ENCODE results near the gene NEGR1.

GRCh38 chr1:71706029-71706671, 576.2 kb downstream of the NEGR1 start:
- TF ChIP-seq CTCF (IDR thresholded peaks at IDR 0.05; ENCODE audit: poor library complexity, severe bottlenecking) = no peak
- no peak for TF ChIP-seq EZH2 (IDR thresholded peaks at IDR 0.05; ENCODE audit: borderline replicate concordance, insufficient read depth, low read length, poor library complexity, severe bottlenecking)
- no peak for TF ChIP-seq POLR2AphosphoS5 (IDR thresholded peaks at IDR 0.05)
- no peak for TF ChIP-seq EP300 (conservative IDR thresholded peaks at IDR 0.05; ENCODE audit: poor library complexity, severe bottlenecking)
- no peak for TF ChIP-seq TAF1 (IDR thresholded peaks at IDR 0.05; ENCODE audit: low read depth)
- no peak for TF ChIP-seq MXI1 (conservative IDR thresholded peaks at IDR 0.05; ENCODE audit: poor library complexity, severe bottlenecking)
- no peak for TF ChIP-seq SMC3 (conservative IDR thresholded peaks at IDR 0.05; ENCODE audit: poor library complexity)
- TF ChIP-seq RAD21 (conservative IDR thresholded peaks at IDR 0.05) = no peak
- TF ChIP-seq, protein P1, sequence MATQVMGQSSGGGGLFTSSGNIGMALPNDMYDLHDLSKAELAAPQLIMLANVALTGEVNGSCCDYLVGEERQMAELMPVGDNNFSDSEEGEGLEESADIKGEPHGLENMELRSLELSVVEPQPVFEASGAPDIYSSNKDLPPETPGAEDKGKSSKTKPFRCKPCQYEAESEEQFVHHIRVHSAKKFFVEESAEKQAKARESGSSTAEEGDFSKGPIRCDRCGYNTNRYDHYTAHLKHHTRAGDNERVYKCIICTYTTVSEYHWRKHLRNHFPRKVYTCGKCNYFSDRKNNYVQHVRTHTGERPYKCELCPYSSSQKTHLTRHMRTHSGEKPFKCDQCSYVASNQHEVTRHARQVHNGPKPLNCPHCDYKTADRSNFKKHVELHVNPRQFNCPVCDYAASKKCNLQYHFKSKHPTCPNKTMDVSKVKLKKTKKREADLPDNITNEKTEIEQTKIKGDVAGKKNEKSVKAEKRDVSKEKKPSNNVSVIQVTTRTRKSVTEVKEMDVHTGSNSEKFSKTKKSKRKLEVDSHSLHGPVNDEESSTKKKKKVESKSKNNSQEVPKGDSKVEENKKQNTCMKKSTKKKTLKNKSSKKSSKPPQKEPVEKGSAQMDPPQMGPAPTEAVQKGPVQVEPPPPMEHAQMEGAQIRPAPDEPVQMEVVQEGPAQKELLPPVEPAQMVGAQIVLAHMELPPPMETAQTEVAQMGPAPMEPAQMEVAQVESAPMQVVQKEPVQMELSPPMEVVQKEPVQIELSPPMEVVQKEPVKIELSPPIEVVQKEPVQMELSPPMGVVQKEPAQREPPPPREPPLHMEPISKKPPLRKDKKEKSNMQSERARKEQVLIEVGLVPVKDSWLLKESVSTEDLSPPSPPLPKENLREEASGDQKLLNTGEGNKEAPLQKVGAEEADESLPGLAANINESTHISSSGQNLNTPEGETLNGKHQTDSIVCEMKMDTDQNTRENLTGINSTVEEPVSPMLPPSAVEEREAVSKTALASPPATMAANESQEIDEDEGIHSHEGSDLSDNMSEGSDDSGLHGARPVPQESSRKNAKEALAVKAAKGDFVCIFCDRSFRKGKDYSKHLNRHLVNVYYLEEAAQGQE (IDR thresholded peaks at IDR 0.05; ENCODE audit: borderline replicate concordance) = no peak
